Lower lobe of right lung (tissue), 2 donors: Measurements from ENCODE around the gene SMG7. TPM values are rescaled to one million over a fixed set of nuclear protein-coding genes. Genes with fewer than 3 reads are reported as not detected.

Experiments used
- ATAC-seq, 2 donors: fragments of 200-7000 bp; cut with Tn5 transposase; one replicate each; pipeline ENCODE4 v1.9.1; 2020 to 2022; ENCODE audit warnings: mild to moderate bottlenecking in 2 of 2, moderate library complexity in 2 of 2
- DNase-seq: peaks from one replicate; pipeline ENCODE4 v3.0.0-alpha.2; 2020
- H3K27ac ChIP-seq: fragments of 200-600 bp; one replicate; pipeline ENCODE4 v1.8.0; 2022
- H3K27me3 ChIP-seq: fragments of 200-600 bp; one replicate; pipeline ENCODE4 v1.8.0; 2022; ENCODE audit warnings: low read depth
- H3K36me3 ChIP-seq: fragments of 200-600 bp; one replicate; pipeline ENCODE4 v1.8.0; 2022; ENCODE audit warnings: mild to moderate bottlenecking
- H3K4me1 ChIP-seq: fragments of 200-600 bp; one replicate; pipeline ENCODE4 v1.8.0; 2022
- H3K4me3 ChIP-seq: fragments of 200-600 bp; one replicate; pipeline ENCODE4 v1.8.0; 2022; ENCODE audit warnings: mild to moderate bottlenecking
- H3K9me3 ChIP-seq: fragments of 200-600 bp; one replicate; pipeline ENCODE4 v1.8.0; 2022
- intact Hi-C: fragments of 100-400 bp; cut with DNase I; formaldehyde crosslinking; loops from one replicate; pipeline ENCODE4 v1.11.0; 2022
- total RNA-seq: library from RNA; stranded (reverse); fragmentation: NEBNext Ultra II Directional; extraction: Animal tissue kit (Norgen Biotek cat#: 25700); gene quantifications from one replicate; pipeline ENCODE4 v1.2.1, GENCODE V29; 2021
- TF ChIP-seq, protein P1 (sequence below): fragments of 200-600 bp; IDR thresholded peaks from one replicate; pipeline ENCODE4 v1.8.0; 2022; ENCODE audit warnings: antibody characterized with exemption, mild to moderate bottlenecking
- donor health status: DM: no; HTN: yes; CAD: no; lungs with severe emphysema.

Gene SMG7
- total RNA-seq, 1 donor from 2014 or later, result 58.9 TPM

- Histone ChIP-seq H3K36me3 (peaks cover 8% of the 10 kb centered on the region), H3K4me3 (no peak overlapping the region), H3K4me1 (peaks cover 56% of the 10 kb centered on the region), H3K27me3 (no peaks in the 10 kb centered on the region), H3K9me3 (no peaks in the 10 kb centered on the region), H3K27ac (peak overlapping the region; percentile 49)
- TF ChIP-seq, protein P1, sequence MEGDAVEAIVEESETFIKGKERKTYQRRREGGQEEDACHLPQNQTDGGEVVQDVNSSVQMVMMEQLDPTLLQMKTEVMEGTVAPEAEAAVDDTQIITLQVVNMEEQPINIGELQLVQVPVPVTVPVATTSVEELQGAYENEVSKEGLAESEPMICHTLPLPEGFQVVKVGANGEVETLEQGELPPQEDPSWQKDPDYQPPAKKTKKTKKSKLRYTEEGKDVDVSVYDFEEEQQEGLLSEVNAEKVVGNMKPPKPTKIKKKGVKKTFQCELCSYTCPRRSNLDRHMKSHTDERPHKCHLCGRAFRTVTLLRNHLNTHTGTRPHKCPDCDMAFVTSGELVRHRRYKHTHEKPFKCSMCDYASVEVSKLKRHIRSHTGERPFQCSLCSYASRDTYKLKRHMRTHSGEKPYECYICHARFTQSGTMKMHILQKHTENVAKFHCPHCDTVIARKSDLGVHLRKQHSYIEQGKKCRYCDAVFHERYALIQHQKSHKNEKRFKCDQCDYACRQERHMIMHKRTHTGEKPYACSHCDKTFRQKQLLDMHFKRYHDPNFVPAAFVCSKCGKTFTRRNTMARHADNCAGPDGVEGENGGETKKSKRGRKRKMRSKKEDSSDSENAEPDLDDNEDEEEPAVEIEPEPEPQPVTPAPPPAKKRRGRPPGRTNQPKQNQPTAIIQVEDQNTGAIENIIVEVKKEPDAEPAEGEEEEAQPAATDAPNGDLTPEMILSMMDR, result no peak
- ATAC-seq (peak in 1 of 2 donors; percentile 4), DNase-seq (no peak)
- intact Hi-C loops, result no loop called here
Measured at GRCh38 chr1:183582021-183582713, 109.9 kb downstream of the SMG7 start.

GRCh38 chr1:183583466-183583865, 111.2 kb downstream of the SMG7 start:
- intact Hi-C loops, result no loop called here
- Histone ChIP-seq H3K9me3 (no peaks in the 10 kb centered on the region), H3K4me3 (no peak overlapping the region), H3K27ac (peak overlapping the region; percentile 43), H3K27me3 (no peaks in the 10 kb centered on the region), H3K36me3 (peaks cover 8% of the 10 kb centered on the region), H3K4me1 (peaks cover 53% of the 10 kb centered on the region)
- ATAC-seq (peak; percentile 71 to 84), DNase-seq (peak; percentile 78)
- TF ChIP-seq, protein P1, result no peak

DNA sequence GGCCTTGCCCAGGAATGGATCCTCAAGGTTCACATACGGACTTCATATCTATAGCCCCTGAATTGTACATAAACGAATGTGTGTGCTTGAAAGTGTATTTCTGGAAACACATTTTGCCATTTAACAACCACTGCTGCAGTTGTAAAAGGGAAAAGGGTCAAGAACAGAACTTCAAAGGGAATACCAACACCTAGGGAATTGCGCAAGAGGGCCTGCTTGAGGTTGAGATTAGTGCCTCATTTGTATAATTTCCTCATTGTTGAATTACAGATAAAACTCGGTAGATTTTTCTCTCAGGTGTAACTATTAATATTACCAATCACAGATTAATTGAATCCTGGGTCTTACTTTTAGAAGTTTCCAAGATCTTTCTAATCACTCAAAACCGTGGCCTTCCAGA, 111.8 kb downstream of the SMG7 start:
- Histone ChIP-seq H3K36me3 (peaks cover 8% of the 10 kb centered on the region), H3K4me1 (peaks cover 51% of the 10 kb centered on the region), H3K27me3 (no peaks in the 10 kb centered on the region), H3K9me3 (no peaks in the 10 kb centered on the region), H3K27ac (peak overlapping the region; percentile 43), H3K4me3 (no peak overlapping the region)
- ATAC-seq (peak in 1 of 2 donors; percentile 45), DNase-seq (no peak)
- intact Hi-C loops, result no loop called here
- TF ChIP-seq, protein P1, result no peak

DNA sequence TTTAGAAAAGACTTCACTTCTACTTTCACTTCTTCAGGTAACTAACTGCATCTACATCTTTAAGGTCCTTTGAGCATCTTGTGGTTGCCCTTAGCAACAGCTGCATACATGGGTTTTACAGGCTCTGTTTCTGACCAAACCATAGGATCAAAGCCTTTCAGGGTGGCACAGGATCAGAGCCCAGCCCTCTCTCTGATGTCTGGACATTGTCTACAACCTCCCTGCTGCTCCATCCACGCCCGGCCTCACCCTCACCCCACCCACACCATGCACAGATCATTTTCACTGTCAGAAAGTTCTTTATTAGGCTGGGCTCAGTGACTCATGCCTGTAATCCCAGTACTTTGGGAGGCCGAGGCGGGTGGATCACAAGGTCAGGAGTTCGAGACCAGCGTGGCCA, 112.7 kb downstream of the SMG7 start:
- no peak for ATAC-seq
- no peak for DNase-seq
- peaks cover 45% of the 10 kb centered on the region for H3K4me1 ChIP-seq
- TF ChIP-seq, protein P1, result no peak
- H3K4me3 ChIP-seq, result no peak overlapping the region
- no peak overlapping the region for H3K27ac ChIP-seq
- no peaks in the 10 kb centered on the region for H3K9me3 ChIP-seq
- H3K27me3 ChIP-seq, result no peaks in the 10 kb centered on the region
- intact Hi-C loops, result no loop called here
- peaks cover 8% of the 10 kb centered on the region for H3K36me3 ChIP-seq

DNA sequence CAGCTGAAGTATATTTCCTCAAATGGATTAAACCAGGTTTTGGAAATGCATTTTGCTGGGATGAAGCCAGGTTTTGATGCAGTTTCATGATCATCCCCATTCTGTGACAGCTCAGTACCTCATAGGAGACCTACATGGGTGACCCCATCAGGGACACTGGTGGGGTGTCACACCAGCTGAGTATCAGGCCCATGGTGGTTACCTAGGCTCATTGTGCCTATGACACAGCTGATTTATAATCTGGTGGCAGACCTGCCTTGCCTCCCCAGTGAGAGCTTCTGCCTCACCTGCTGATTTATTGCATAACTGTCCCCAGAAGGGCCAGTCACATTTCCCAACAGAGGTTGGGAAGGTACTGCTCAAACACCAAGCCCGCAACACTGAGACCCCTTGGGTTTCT, 114.2 kb downstream of the SMG7 start:
- H3K4me1 ChIP-seq, result peaks cover 37% of the 10 kb centered on the region
- intact Hi-C loops, result no loop called here
- ATAC-seq (no peak), DNase-seq (no peak)
- H3K4me3 ChIP-seq, result peak overlapping the region; percentile 52
- TF ChIP-seq, protein P1, result no peak
- H3K9me3 ChIP-seq, result no peaks in the 10 kb centered on the region
- H3K27me3 ChIP-seq, result no peaks in the 10 kb centered on the region
- H3K27ac ChIP-seq, result no peak overlapping the region
- peaks cover 8% of the 10 kb centered on the region for H3K36me3 ChIP-seq
